NCI-H1092 treated with DMSO at 0.1 percent for 48 hours (cell line): ENCODE data around the gene CLASRP.
"Not testable (repeated sequence)": the region's sequence is repeated elsewhere in the genome, so short reads cannot be mapped to it uniquely, and the experiment has no call there.

ENCODE experiments used
- DNase-seq: peaks from one replicate; lab custom pipeline; 2025; lab: John Stamatoyannopoulos, UW

The CLASRP gene

DNA sequence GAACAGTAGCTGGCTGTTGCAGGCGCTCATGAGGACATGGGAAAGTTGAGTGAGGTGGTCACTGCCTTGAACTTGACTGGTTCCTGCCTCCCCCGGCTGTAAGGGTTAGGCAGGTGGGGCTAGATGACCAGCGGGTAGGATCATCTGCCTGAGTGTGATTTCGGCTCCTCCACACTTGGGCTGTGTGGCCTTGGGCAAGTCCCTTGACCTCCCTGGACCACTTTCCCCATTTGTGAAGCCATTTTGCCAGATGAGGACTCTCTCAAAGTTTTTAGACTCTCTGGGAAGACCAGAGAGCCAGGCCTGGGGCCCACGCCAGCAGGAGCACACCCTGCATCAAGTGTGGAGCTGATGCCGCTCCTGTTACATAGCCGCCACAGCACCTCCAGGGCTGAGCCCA, 63.6 kb downstream of the CLASRP start:
- DNase-seq: no peak

- DNase-seq: no peak
Measured at GRCh38 chr19:45103156-45103507, 64.3 kb downstream of the CLASRP start.

DNA sequence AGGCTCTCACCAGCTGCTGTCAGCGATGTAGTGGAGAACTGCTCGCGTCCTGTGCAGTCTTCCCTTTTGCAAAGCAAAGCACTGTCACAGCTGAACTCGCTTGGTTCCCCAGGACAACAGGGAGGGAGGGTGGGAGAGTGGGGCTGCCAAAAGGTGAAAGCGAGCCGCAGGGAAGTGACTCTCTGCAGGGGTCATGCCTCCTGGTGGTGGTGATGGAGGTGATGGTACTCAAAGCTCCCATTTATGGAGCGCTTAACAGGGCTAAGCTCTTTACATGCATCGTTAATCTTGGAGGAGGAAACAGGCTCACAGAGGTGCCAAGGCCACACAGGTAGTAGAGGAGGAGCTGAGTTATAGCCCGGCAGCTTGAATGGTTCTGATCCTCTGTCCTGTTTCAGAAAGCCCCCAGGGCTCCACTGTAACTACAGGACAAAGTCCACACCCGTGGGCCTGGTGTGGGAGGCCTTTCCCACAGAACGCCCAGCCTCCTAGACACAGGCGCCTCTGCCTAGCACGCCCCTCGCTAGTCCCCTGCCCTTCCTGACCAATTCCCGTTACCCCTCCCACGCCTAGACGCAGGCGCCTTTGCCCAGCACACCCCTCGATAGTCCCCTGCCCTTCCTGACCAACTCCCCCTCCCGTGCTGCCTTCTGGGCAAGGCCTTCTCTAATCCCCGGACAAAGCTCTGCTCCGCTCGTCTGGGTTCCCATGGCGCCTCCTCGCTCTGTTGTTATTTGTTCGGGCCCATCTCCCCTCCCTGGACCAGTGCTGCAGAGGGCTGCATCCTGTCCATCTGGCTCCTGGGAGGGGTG, 64.9 kb downstream of the CLASRP start:
- DNase-seq: peak; percentile 32

GRCh38 chr19:45104658-45105349, 66.0 kb downstream of the CLASRP start:
- DNase-seq: no peak

- DNase-seq: not testable (repeated sequence)
Measured at GRCh38 chr19:45106363-45106762, 67.5 kb downstream of the CLASRP start.

- no peak for DNase-seq
Measured at GRCh38 chr19:45107621-45108150, 68.8 kb downstream of the CLASRP start.

- DNase-seq: no peak
Measured at GRCh38 chr19:45110851-45111266, 72.0 kb downstream of the CLASRP start.

DNA sequence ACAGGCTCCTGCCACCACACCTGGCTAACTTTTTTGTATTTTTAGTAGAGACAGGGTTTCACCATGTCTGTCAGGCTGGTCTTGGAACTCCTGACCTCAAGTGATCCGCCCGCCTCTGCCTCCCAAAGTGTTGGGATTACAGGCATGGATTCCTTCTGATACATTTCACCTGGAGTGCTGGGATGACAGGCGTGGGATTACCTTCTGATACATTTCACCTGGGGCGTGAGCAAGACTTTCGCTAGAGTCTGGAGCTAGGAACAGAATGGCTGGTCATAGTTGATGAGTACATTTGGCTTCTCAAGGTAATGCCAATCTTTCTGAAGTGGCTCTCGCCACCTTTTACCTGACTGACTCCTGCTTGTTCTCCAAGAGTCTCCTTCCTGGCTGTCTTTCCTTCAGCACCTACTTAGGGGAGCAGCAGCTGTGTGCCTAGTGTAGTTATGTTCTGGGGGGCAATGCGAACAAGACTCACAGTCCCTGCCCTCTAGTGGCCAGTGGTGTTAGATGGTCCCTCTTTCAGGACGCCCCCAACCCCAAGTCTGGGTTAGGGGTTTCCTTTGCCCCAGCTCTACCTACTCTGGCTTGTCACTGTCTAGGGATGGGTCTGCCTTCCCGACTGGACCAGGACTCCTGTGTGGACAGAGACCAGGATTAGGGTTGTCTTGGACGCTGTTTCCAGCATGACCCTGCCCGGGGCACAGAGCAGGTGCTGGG, 73.4 kb downstream of the CLASRP start:
- DNase-seq: no peak

DNA sequence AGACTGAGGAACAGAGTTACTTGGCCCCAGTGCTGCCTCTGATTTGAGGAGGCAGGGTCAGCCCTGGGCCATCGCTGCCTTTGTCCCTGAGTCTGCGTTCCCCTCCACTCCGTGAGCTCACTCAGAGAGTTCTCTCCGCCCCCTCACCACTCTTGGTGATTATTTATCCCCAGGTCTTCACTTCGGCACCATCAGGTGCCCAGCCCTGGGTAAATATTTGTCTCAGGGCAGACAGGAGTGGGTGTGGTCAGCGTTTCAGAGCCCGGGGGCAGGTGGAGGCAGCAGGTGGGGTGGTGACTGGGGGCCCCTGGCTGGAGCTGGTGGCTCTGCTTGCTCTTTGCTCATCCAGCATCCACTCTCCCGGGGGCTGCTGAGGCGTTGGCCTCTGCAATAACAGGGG, 74.8 kb downstream of the CLASRP start:
- DNase-seq: peak; percentile 60

DNA sequence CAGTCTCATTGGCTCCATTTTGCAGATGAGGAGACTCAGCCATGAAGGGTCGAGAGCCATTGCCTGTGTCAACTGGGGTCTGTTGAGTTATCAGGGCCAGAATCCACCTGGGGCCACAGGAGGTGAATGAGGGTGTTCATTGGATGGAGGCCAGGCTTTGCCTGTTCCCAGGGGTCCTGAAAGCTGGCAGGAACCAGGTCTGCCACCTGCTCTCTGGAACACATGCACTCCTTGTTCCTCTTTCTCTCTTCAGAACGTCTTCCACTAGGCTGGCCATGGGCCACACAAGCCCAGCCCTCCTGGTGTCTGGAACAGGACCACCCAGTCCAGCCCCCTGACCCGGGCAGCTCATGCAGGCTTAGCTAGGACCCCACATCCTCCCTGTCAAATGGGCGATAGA, 75.3 kb downstream of the CLASRP start:
- DNase-seq: peak; percentile 59

DNA sequence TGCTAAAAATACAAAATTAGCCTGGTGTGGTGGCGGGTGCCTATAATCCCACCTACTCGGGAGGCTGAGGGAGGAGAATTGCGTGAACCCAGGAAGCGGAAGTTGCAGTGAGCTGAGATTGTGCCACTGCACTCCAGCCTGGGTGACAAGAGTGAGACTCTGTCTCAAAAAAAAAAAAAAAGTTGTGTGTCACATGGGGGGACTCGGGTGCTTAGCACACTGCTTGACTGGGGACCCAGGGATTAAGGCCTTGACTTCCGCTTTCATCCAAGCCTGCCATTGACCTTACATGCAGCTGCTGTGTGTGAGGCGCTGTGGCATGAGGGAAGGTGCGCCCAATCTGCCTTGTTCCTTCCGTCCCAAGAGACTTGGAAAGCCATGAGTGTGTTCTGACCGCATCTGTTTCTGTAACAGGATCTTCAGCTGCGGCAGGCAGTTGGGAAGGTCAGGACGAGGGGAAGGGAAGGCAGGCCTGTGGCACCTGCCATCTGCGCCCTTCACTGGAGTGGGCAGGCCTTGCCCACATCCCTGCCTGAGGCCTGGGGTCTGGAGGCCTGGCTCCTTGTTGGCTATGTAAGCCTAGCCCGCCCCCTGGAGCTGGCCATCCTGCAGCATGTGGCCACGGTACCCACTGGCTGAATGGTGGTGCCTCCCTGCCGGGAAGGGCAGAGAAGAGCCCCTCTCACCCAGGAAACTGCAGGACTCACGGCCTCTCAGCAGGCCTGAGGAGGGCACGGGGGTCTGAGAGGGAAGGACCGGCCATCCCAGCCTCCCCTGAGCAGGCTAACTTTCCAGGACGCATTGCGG, 77.2 kb downstream of the CLASRP start:
- peak; percentile 27 for DNase-seq

- DNase-seq: no peak
Measured at GRCh38 chr19:45117167-45117594, 78.3 kb downstream of the CLASRP start.

- no peak for DNase-seq
Measured at GRCh38 chr19:45117671-45118070, 78.8 kb downstream of the CLASRP start.

DNA sequence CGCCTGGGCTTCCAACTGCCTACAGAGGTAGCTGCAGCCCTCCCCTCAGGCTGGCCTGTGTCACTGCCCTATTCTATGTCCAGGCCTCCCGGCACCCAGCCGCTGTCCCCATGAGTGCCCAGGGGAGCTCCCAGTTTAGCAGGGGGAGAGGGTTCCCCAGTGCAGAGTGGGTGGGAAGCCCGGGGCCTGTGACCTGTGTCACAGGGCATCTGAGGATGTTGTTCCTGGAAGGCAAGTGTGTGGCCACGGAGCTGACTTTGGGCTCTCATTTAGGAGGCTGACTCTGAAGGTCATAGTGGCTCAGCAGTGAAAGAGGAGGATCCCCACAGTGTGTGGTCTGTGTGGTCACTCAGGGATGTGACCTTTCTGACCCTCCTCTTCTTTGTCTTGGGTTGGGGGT, 79.3 kb downstream of the CLASRP start:
- DNase-seq: no peak

DNA sequence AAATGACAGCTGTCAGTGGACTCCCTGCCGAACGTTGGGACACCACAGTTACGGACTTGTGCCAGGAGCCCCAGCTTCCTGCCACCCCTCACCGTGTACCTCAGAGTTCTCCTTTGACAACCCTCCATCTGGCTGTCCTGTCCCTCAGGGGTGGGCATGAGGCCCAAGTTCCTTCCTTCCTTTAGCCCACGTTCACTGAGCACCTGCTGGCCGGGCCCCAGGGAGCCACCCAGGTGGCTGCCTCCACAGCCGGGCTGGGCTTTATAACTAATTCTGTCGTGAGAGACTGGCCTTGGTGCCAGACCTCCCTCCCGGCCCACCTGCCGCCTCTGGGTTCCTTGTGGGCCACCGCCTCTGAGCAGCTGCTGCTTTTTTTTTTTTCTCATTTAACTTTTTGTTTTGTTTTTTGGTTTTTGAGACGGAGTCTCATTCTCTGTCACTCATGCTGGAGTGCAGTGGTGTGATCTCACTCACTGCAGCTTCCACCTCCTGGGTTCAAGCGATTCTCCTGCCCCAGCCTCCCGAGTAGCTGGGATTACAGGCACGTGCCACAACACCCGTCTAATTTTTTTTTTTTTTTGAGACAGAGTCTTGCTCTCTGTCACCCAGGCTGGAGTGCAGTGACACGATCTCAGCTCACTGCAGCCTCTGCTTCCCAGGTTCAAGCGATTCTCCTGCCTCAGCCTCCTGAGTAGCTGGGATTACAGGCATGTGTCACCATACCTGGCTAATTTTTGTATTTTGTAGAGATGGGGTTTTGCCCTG, 79.9 kb downstream of the CLASRP start:
- DNase-seq: peak; percentile 15

DNA sequence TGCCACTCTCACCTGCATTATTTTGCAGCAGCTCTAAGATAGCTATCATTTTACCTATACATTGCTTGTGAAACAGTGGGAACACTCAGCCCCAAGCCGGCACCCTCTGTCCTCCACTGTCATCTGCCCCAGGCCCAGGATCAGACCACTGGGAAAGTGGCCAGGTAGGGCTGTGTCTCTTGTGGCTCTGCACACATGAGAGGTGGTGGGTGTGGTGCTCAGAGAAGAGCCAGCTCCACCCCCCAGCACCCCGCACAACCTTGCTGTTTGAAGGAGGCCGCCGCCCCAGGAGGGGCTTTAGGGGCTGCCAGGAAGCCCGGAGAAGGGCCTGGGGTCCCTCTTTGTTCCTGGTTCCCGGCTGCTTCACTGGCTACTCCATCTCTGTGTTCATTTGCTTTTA, 80.7 kb downstream of the CLASRP start:
- DNase-seq: no peak
